Ovary (tissue), 9 donors: ENCODE measurements around the gene ADARB2. TPM values are rescaled to one million over a fixed set of nuclear protein-coding genes. Genes with fewer than 3 reads are reported as not detected.
"Not testable (repeated sequence)": the region's sequence is repeated elsewhere in the genome, so short reads cannot be mapped to it uniquely, and the experiment has no call there.

Source experiments
- DNase-seq, 5 donors: peaks; one replicate each; pipeline ENCODE4 v3.0.0-alpha.2; 2019 to 2020
- H3K27ac ChIP-seq, 2 donors: fragments of 200-600 bp; one replicate each; pipeline versions ENCODE4 v1.5.1 to v1.8.0; 2019 to 2022
- H3K27me3 ChIP-seq: fragments of 200-600 bp; one replicate; pipeline ENCODE4 v1.8.0; 2022
- H3K36me3 ChIP-seq: fragments of 200-600 bp; sonication (generic); one replicate; pipeline ENCODE4 v1.5.1; 2019
- H3K4me1 ChIP-seq: one replicate; pipeline ENCODE4 v1.8.1; 2013; ENCODE audit warnings: mild to moderate bottlenecking, moderate library complexity; ENCODE audit not compliant: insufficient read depth
- H3K4me3 ChIP-seq: fragments of 200-600 bp; sonication (generic); one replicate; pipeline ENCODE4 v1.5.1; 2017
- H3K9me3 ChIP-seq, 2 donors: fragments of 200-600 bp in 1 of 2; sonication (generic) in 1 of 2; one replicate each; pipeline versions ENCODE4 v1.5.1 to v1.8.1; 2013 to 2019; ENCODE audit warnings: mild to moderate bottlenecking in 1 of 2, moderate library complexity in 1 of 2
- EP300 ChIP-seq: sonication (generic); formaldehyde crosslinking; IDR thresholded peaks from one replicate; pipeline ENCODE4 v1.6.1; 2017; ENCODE audit warnings: antibody characterized with exemption
- POLR2A ChIP-seq: fragments of 450-650 bp; IDR thresholded peaks from one replicate; pipeline ENCODE4 v1.6.1; 2017; ENCODE audit warnings: antibody characterized with exemption, mild to moderate bottlenecking, moderate library complexity
- WGBS, 3 donors: extraction: QIAGEN DNeasy Blood & Tissue Kit in 1 of 3; methylation state at CpG; one replicate each; pipeline versions ENCODE4 v1.1.5 to v1.1.7; 2013 to 2017; 5-methylcytosine and 5-hydroxymethylcytosine counted together
- intact Hi-C, 4 donors: fragments of 100-400 bp; cut with DNase I; formaldehyde crosslinking; loops; one replicate each; pipeline versions ENCODE4 v1.11.0 to v1.15.1; 2022 to 2023
- polyA plus RNA-seq, 2 donors: library from polyadenylated mRNA; stranded (reverse); fragments of 200-250 nt in 1 of 2; fragments of 350-450 nt in 1 of 2; fragmentation: Illumina TruSeq in 1 of 2; extraction: RNeasy Lipid Tissue Mini Kit (QIAGEN cat#74804) in 1 of 2; gene quantifications; one replicate each; pipeline ENCODE4 v1.2.3, GENCODE V29; 2013 to 2014
- total RNA-seq, 7 donors: library from RNA; depleted of rRNA in 2 of 7; stranded (reverse); fragments of >200 nt in 2 of 7; fragmentation: NEBNext Ultra II Directional in 3 of 7; extraction: Animal tissue kit (Norgen Biotek cat#: 25700) in 3 of 7; gene quantifications; one replicate each; pipeline versions ENCODE4 v1.1.0 to v1.2.4, GENCODE V29; 2016 to 2023
- TF ChIP-seq, protein P1 (sequence below), 3 donors: fragments of 450-650 bp in 2 of 3; fragments of 200-600 bp in 1 of 3; IDR thresholded peaks; one replicate each; pipeline versions ENCODE4 v1.5.1 to v1.8.0; 2016 to 2022; ENCODE audit warnings: antibody characterized with exemption in 3 of 3, mild to moderate bottlenecking in 1 of 3
- donor health status: DM: no; HTN: no; CAD: no; lungs with moderate emphysema.
- donor health status: DM: no; HTN: no; CAD: no.
- donor health status: Bipolar disorder and iron deficiency.
- donor health status: DM: yes; HTN: yes; CAD: no.
- donor health status: DM: no; HTN: no; CAD: no.
- donor health status: DM: yes; HTN: yes; CAD: no.

ADARB2 gene
- total and polyA plus RNA-seq, 9 donors = 0.12 to 2.0 (median 0.36) TPM; not detected in 2

DNA sequence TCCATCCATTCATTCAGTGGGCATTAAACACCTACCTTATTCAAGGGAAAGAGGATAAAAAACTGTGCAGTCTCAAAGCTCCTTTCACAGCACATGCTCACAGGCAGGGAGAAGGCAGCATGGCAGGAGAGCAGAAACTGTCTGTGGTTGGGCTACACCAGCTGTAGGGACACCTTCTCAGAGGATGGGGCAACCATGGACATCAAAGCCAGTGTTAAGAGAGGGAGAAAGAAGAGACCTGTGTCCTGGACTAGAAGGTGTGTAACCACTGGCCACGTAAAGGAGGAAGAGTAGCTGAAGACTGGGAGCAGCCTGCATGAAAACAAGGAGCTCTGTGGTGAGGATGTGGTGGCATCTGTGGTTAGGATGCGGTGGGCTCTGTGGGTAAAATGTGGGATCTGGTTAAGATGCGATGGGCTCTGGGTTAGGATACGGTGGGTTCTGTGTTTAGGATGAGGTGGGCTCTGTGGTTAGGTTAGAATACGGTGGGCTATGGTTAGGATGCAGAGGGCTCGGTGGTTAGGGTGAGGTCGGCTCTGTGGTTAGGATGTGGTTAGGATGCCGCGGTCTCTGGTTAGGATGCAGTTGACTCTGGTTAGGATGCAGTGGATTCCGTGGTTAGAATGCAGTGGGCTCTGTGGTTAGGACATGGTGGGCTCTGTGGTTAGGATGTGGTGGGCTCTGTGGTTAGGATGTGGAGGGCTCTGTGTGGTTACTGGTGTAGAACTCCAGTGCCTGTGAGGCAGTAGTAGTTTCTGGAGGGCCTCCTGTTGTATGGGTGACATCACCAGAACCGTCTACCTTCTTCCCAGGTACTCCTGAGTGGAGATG, 483.6 kb downstream of the ADARB2 start:
- WGBS, 3 donors = 91 to 94% (median 93%) methylated on average over 11 of the region's 11 CpGs
- intact Hi-C loops = no loop called here
- no peak overlapping the region for H3K27ac ChIP-seq
- no peak for DNase-seq
- no peaks in the 10 kb centered on the region for H3K9me3 ChIP-seq
- H3K27me3 ChIP-seq = no peaks in the 10 kb centered on the region
- no peaks in the 10 kb centered on the region for H3K4me1 ChIP-seq
- TF ChIP-seq, protein P1, sequence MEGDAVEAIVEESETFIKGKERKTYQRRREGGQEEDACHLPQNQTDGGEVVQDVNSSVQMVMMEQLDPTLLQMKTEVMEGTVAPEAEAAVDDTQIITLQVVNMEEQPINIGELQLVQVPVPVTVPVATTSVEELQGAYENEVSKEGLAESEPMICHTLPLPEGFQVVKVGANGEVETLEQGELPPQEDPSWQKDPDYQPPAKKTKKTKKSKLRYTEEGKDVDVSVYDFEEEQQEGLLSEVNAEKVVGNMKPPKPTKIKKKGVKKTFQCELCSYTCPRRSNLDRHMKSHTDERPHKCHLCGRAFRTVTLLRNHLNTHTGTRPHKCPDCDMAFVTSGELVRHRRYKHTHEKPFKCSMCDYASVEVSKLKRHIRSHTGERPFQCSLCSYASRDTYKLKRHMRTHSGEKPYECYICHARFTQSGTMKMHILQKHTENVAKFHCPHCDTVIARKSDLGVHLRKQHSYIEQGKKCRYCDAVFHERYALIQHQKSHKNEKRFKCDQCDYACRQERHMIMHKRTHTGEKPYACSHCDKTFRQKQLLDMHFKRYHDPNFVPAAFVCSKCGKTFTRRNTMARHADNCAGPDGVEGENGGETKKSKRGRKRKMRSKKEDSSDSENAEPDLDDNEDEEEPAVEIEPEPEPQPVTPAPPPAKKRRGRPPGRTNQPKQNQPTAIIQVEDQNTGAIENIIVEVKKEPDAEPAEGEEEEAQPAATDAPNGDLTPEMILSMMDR (IDR thresholded peaks at IDR 0.05) = no peak
- TF ChIP-seq POLR2A (no peak), EP300 (no peak)
- no peaks in the 10 kb centered on the region for H3K36me3 ChIP-seq
- no peak overlapping the region for H3K4me3 ChIP-seq

DNA sequence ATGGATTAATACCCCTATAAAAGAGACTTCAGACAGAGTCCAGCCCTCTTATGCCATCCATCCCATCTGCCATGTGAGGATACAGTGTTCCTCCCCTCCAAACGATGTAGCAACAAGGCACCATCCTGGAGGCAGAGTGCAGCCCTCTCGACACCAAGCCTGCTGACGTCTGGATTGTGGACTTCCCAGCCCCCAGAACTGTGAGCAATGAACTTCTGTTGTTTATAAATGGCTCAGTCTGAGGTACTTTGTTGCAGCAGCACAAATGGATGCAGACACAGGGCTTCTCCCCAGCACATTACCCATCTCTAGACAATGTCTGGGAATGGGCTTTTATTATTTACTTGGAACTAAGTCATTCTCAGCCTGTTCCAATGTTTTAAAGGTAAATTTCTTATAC, 485.6 kb downstream of the ADARB2 start:
- TF ChIP-seq, protein P1 (IDR thresholded peaks at IDR 0.05) = no peak
- no peaks in the 10 kb centered on the region for H3K4me1 ChIP-seq
- no peak overlapping the region for H3K4me3 ChIP-seq
- no peak overlapping the region for H3K27ac ChIP-seq
- H3K27me3 ChIP-seq = no peaks in the 10 kb centered on the region
- intact Hi-C loops = no loop called here
- H3K36me3 ChIP-seq = no peaks in the 10 kb centered on the region
- no peak for DNase-seq
- WGBS, 3 donors = 61 to 72% (median 70%) methylated on average over 3 of the region's 3 CpGs
- H3K9me3 ChIP-seq = no peaks in the 10 kb centered on the region

DNA sequence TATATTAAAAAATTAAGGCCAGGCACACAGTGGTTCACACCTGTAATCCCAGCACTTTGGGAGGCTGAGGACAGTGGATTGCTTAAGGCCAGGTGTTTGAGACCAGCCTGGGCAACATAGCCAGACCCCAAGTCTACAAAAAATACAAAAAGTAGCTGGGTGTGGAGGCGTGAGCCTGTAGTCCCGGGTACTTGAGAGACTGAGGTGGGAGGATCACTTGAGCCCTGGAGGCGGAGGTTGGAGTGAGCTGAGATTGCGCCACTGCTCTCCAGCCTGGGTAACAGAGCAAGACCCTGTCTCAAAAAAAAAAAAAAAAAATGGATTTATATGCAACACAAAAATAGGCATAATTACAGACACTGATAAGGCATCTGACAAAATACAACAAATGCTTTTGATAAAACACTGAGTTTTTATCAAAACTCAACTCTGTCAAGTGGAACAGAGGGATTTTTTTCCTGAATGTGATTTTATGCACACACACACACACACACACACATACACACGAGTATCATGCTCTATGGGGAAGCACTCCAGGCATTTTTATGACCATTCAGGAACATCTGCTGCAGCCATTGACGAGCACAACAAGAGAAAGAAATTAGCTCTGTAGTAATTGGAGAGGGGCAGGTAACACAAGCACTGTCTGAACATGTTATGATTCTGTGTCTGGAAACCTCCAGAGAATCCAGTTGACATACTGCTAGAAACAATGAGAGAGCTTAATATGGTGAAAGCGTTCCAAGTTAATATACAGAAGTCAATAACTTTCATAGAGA, 488.0 kb downstream of the ADARB2 start:
- Histone ChIP-seq H3K27me3 (no peaks in the 10 kb centered on the region), H3K4me3 (no peak overlapping the region), H3K36me3 (no peaks in the 10 kb centered on the region), H3K27ac (no peak overlapping the region), H3K9me3 (no peaks in the 10 kb centered on the region), H3K4me1 (no peaks in the 10 kb centered on the region)
- DNase-seq = no peak
- TF ChIP-seq POLR2A (no peak), EP300 (no peak)
- TF ChIP-seq, protein P1 (IDR thresholded peaks at IDR 0.05) = no peak
- intact Hi-C loops = no loop called here
- 59 to 67% (median 63%) methylated on average over 7 of the region's 7 CpGs for WGBS, 3 donors

DNA sequence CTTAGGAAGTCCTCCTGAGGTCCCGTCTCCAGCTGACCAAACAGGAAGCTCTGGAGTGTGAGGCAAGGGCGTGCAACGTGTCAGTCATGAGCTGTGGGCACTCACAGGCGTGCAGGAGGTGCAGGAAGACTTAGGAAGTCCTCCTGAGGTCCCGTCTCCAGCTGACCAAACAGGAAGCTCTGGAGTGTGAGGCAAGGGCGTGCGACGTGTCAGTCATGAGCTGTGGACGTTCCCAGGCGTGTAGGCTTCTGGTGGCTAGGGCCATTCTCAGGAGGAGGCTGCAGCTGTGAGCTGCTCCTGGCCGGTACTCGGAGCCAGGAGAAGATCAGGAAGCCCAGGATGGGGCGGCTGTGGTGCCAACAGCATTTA, 489.1 kb downstream of the ADARB2 start:
- H3K27ac ChIP-seq, H3K27me3 ChIP-seq, intact Hi-C loops, DNase-seq, H3K36me3 ChIP-seq, H3K4me1 ChIP-seq, H3K9me3 ChIP-seq, H3K4me3 ChIP-seq: not testable (repeated sequence)
- WGBS, 3 donors = 58 to 67% (median 59%) methylated on average over 13 of the region's 13 CpGs
